ENCODE results near the gene TMPRSS6. TPM values are rescaled to one million over a fixed set of nuclear protein-coding genes. Genes with fewer than 3 reads are reported as not detected.

The TMPRSS6 gene
- total RNA-seq, 1 donor from 2014 or later = 7.6 TPM

DNA sequence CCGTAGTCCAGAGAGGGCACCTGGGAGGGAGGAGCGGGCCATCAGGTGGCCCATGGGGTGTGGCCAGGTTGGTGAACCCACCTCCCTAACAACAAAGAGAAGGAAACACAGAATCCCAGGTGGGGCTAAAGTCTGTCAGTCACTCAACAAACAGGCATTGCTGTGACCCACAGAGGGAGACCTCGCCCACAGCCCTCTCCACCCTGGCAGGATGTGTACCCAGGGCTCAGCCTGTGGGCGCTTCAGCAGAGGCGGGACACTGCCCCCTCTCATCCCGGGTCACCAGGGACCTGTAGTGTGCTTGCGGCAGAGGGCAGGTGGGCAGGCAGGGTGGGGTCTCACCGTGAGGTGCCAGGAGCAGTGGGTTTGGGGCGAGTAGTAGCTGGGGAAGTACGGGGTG, 25.1 kb downstream of the TMPRSS6 start:
- TF ChIP-seq, protein P1, sequence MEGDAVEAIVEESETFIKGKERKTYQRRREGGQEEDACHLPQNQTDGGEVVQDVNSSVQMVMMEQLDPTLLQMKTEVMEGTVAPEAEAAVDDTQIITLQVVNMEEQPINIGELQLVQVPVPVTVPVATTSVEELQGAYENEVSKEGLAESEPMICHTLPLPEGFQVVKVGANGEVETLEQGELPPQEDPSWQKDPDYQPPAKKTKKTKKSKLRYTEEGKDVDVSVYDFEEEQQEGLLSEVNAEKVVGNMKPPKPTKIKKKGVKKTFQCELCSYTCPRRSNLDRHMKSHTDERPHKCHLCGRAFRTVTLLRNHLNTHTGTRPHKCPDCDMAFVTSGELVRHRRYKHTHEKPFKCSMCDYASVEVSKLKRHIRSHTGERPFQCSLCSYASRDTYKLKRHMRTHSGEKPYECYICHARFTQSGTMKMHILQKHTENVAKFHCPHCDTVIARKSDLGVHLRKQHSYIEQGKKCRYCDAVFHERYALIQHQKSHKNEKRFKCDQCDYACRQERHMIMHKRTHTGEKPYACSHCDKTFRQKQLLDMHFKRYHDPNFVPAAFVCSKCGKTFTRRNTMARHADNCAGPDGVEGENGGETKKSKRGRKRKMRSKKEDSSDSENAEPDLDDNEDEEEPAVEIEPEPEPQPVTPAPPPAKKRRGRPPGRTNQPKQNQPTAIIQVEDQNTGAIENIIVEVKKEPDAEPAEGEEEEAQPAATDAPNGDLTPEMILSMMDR (conservative IDR thresholded peaks at IDR 0.05) = no peak
- H3K27ac Mint-ChIP-seq = no peak overlapping the region
- H3K9me3 Mint-ChIP-seq = no peaks in the 10 kb centered on the region
- no peaks in the 10 kb centered on the region for H3K36me3 Mint-ChIP-seq
- peaks cover 19% of the 10 kb centered on the region for H3K27me3 Mint-ChIP-seq
- no peak for DNase-seq (ENCODE audit: extremely low spot score, unreplicated experiment)
- H3K4me1 Mint-ChIP-seq (ENCODE audit: unreplicated experiment) = peaks cover 3% of the 10 kb centered on the region
- H3K4me3 Mint-ChIP-seq = no peak overlapping the region

DNA sequence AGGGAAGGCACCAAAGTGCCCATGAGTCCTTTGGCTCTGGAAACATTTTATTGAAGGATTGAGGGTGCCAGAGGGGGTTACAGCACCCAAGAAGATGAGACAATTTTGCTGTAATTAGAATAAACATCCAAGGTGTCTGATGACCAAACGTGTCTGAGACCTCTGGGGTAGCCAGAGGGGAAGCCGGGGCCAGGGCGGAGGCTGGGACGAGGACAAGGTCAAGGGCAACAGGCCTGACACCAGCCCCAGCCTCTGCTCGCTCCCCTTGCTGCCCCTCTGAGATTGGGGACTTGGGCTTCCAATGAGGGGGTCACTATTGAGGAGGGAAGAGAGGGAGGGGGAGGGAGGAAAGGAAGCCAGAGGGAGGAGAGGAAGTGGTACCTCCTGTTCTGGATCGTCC, 25.6 kb downstream of the TMPRSS6 start:
- Mint-ChIP-seq H3K4me3 (no peak overlapping the region), H3K9me3 (no peaks in the 10 kb centered on the region), H3K36me3 (no peaks in the 10 kb centered on the region), H3K27ac (no peak overlapping the region), H3K4me1 (ENCODE audit: unreplicated experiment) (peaks cover 3% of the 10 kb centered on the region), H3K27me3 (peaks cover 24% of the 10 kb centered on the region)
- TF ChIP-seq, protein P1 (conservative IDR thresholded peaks at IDR 0.05) = no peak
- no peak for DNase-seq (ENCODE audit: extremely low spot score, unreplicated experiment)

DNA sequence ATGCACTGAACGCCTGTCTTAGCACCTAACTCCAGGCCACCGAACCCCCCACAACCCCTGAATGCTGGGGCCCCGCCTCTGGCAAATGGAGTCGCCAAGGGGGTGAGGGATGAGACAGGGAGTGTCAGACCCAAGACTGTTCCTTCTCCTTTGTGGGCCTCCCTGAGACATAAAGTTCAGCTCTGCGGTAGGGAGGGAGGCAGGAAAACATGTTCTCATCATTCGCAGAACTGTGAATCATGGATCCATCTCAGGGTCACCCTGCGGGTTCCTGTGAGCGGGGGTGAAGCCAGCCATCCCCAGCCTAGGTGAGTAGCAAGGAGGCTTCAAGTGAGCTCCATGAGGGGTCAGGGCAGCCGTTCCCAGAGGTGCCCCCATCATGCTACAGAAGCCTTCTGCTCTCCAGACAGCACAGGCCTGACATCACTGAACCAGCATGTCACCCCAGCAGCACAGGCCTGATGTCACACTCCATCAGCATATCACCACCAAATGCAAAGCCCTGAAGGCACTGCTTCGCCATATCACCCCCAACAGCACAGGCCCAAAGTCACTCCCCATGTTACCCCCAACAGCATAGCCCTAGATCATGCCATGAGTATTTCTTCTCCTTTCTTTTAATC, 27.2 kb downstream of the TMPRSS6 start:
- Mint-ChIP-seq H3K4me3 (no peak overlapping the region), H3K9me3 (no peaks in the 10 kb centered on the region), H3K27me3 (peaks cover 28% of the 10 kb centered on the region), H3K4me1 (ENCODE audit: unreplicated experiment) (peaks cover 4% of the 10 kb centered on the region), H3K27ac (no peak overlapping the region), H3K36me3 (no peaks in the 10 kb centered on the region)
- TF ChIP-seq, protein P1 (conservative IDR thresholded peaks at IDR 0.05) = no peak
- no peak for DNase-seq (ENCODE audit: extremely low spot score, unreplicated experiment)

DNA sequence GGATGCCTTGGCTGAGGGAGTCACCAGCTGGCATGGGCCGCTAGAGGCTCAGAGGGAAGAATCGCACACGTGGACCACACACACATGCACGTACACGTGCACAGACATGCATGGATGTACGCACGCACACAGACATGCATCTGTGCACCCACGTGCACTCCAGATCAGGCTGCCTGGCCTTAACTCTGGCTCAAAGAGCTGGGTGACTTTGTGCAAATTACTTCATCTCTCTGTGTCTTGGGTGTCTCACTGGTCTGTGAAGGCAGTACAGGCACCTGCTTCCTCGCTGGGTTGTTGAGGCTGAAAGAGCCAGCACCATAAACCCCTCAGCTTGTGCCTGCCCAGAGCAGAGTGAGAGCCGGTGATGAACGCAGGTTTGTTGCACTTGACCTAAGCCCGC, 28.7 kb downstream of the TMPRSS6 start:
- DNase-seq (ENCODE audit: extremely low spot score, unreplicated experiment) = no peak
- no peak overlapping the region for H3K4me3 Mint-ChIP-seq
- H3K36me3 Mint-ChIP-seq = no peaks in the 10 kb centered on the region
- H3K27me3 Mint-ChIP-seq = peaks cover 41% of the 10 kb centered on the region
- TF ChIP-seq, protein P1 (conservative IDR thresholded peaks at IDR 0.05) = no peak
- H3K4me1 Mint-ChIP-seq (ENCODE audit: unreplicated experiment) = peaks cover 4% of the 10 kb centered on the region
- H3K9me3 Mint-ChIP-seq = no peaks in the 10 kb centered on the region
- no peak overlapping the region for H3K27ac Mint-ChIP-seq

DNA sequence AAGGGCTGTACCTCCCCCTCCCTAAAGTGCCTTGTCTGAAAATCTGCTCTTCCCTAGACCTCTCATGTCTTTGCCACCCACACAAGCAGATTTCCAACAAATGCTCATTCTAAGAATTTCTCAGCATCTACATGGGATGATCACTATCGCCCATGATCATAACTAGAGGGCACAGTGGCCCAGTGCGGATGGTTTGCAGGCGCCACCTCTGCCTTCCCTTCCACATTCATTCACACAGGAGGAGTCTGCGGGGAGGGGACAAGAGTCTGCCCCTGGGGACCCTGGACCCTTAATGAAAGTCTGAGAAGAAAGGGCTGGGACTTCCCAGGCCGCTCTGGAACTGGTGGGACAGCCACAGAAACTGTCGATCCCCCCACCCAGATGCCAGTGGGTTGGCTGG, 29.1 kb downstream of the TMPRSS6 start:
- TF ChIP-seq, protein P1 (conservative IDR thresholded peaks at IDR 0.05) = no peak
- H3K4me1 Mint-ChIP-seq (ENCODE audit: unreplicated experiment) = peaks cover 4% of the 10 kb centered on the region
- H3K27me3 Mint-ChIP-seq = peaks cover 45% of the 10 kb centered on the region
- no peak for DNase-seq (ENCODE audit: extremely low spot score, unreplicated experiment)
- H3K36me3 Mint-ChIP-seq = no peaks in the 10 kb centered on the region
- no peaks in the 10 kb centered on the region for H3K9me3 Mint-ChIP-seq
- no peak overlapping the region for H3K27ac Mint-ChIP-seq
- H3K4me3 Mint-ChIP-seq = no peak overlapping the region
